ENCODE measurements around the gene LIPC.

The LIPC gene

DNA sequence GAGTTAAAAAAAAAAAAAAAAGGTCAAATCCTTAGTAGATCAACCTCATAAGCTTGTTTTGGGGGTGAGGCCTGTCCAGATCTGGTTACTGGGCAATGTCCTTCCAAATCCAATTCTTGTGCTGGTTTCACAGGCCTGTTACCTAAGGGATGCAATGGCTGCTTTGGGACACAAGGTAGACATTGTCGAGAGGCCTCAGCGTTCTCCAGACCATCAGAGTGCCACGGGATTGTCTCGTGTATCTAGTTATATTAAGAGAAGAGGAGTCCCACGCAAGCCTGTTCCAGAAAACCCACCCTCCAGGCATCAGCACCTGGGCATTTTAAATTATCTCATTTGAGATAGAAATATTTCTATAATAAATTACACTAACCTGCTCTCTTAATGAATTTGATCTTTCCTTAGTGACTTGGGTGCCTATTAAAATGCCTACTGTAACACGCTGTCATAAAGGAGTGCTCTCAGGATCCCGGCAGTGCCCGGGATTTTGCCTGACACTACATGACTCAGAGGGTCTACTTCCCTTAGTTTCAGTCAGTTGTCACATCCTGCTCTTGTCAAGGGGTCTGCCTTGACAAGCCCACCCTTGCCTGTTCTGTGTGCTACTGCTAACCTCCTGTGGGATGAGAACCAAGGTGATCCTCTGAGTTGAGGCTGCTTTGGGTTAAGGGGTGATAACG, 116.0 kb downstream of the LIPC start:
- Histone ChIP-seq H3K4me3 (ENCODE audit: low read length) (no peak overlapping the region), H3K36me3 (replicated peaks; ENCODE audit: insufficient read depth, low read length) (no peaks in the 10 kb centered on the region), H3K27ac (ENCODE audit: low read length) (no peak overlapping the region), H3K4me2 (ENCODE audit: low read depth, low read length) (no peak overlapping the region), H3K9me3 (replicated peaks; ENCODE audit: insufficient read depth, low read length) (no peaks in the 10 kb centered on the region), H3K4me1 (ENCODE audit: low read length) (no peaks in the 10 kb centered on the region), H3K79me2 (ENCODE audit: low read length) (no peaks in the 10 kb centered on the region), H4K20me1 (ENCODE audit: insufficient read depth, low read length) (no peaks in the 10 kb centered on the region), H3F3A (ENCODE audit: insufficient read depth, low read length) (no peaks in the 10 kb centered on the region), H3K27me3 (replicated peaks; ENCODE audit: insufficient read depth, low read length) (no peaks in the 10 kb centered on the region), H2AFZ (ENCODE audit: low read length) (no peak overlapping the region), H3K9ac (ENCODE audit: low read length) (no peak overlapping the region), H3K9me2 (replicated peaks; ENCODE audit: insufficient read depth, low read length) (no peaks in the 10 kb centered on the region)
- no peak for TF ChIP-seq EZH2phosphoT487 (IDR thresholded peaks at IDR 0.05; ENCODE audit: low read length)
- TF ChIP-seq, protein P1, sequence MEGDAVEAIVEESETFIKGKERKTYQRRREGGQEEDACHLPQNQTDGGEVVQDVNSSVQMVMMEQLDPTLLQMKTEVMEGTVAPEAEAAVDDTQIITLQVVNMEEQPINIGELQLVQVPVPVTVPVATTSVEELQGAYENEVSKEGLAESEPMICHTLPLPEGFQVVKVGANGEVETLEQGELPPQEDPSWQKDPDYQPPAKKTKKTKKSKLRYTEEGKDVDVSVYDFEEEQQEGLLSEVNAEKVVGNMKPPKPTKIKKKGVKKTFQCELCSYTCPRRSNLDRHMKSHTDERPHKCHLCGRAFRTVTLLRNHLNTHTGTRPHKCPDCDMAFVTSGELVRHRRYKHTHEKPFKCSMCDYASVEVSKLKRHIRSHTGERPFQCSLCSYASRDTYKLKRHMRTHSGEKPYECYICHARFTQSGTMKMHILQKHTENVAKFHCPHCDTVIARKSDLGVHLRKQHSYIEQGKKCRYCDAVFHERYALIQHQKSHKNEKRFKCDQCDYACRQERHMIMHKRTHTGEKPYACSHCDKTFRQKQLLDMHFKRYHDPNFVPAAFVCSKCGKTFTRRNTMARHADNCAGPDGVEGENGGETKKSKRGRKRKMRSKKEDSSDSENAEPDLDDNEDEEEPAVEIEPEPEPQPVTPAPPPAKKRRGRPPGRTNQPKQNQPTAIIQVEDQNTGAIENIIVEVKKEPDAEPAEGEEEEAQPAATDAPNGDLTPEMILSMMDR (IDR thresholded peaks at IDR 0.05; ENCODE audit: low read length): no peak
- TF ChIP-seq EZH2 (optimal IDR thresholded peaks at IDR 0.05; ENCODE audit: low read depth, low read length): no peak
- no peak for DNase-seq

- Histone ChIP-seq H4K20me1 (ENCODE audit: insufficient read depth, low read length) (no peaks in the 10 kb centered on the region), H3K36me3 (replicated peaks; ENCODE audit: insufficient read depth, low read length) (no peaks in the 10 kb centered on the region), H3K9ac (ENCODE audit: low read length) (no peak overlapping the region), H3K4me3 (ENCODE audit: low read length) (no peak overlapping the region), H2AFZ (ENCODE audit: low read length) (no peak overlapping the region), H3K9me2 (replicated peaks; ENCODE audit: insufficient read depth, low read length) (no peaks in the 10 kb centered on the region), H3K79me2 (ENCODE audit: low read length) (no peaks in the 10 kb centered on the region), H3K9me3 (replicated peaks; ENCODE audit: insufficient read depth, low read length) (no peaks in the 10 kb centered on the region), H3K27me3 (replicated peaks; ENCODE audit: insufficient read depth, low read length) (no peaks in the 10 kb centered on the region), H3K4me1 (ENCODE audit: low read length) (no peaks in the 10 kb centered on the region), H3K4me2 (ENCODE audit: low read depth, low read length) (no peak overlapping the region), H3K27ac (ENCODE audit: low read length) (no peak overlapping the region), H3F3A (ENCODE audit: insufficient read depth, low read length) (no peaks in the 10 kb centered on the region)
- TF ChIP-seq, protein P1 (IDR thresholded peaks at IDR 0.05; ENCODE audit: low read length): no peak
- TF ChIP-seq EZH2 (optimal IDR thresholded peaks at IDR 0.05; ENCODE audit: low read depth, low read length) (no peak), EZH2phosphoT487 (IDR thresholded peaks at IDR 0.05; ENCODE audit: low read length) (no peak)
- DNase-seq: no peak
Measured at GRCh38 chr15:58548308-58549012, 116.7 kb downstream of the LIPC start.

DNA sequence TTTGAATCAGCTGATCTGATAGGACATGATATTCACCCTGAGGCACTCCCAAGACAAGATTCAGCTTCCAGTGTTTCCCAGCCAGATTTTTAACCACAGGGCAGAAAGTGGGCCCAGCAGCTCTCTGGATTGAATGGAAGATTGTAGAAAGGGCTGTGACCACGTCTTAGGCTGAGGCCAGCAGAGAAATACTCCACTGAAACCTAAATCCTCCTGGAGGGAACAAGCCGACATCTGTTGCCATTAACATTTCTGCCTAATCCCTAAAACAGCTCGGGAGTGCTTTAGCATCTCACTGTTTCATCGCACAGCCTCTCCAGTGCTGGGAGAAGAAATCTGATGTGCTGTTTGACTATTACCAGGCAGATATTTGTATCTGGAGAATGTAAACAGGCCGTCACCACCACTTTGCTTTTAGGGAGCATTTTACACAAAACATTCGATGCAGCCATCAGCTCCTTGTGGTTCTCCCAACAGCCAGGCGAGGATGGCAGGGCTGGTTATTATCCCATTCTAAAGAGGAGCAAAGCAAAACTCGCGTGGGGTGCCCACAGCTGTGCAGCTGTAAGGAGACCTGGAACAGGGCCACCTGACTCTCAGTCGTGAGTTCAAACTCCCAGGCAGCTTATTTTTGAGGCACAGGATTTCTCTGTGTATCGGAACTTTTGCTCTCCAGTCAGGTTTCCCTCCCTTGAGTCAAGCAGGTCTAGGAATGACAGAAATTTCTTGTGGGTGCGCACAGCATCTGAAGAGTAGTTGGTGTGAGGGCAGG, 117.4 kb downstream of the LIPC start:
- Histone ChIP-seq H3K4me1 (ENCODE audit: low read length) (no peaks in the 10 kb centered on the region), H3F3A (ENCODE audit: insufficient read depth, low read length) (no peaks in the 10 kb centered on the region)

More for the DNA sequence above, 117.4 kb downstream of the LIPC start:
- Histone ChIP-seq H3K9me2 (replicated peaks; ENCODE audit: insufficient read depth, low read length) (no peaks in the 10 kb centered on the region), H3K36me3 (replicated peaks; ENCODE audit: insufficient read depth, low read length) (no peaks in the 10 kb centered on the region), H2AFZ (ENCODE audit: low read length) (no peak overlapping the region), H4K20me1 (ENCODE audit: insufficient read depth, low read length) (no peaks in the 10 kb centered on the region), H3K27ac (ENCODE audit: low read length) (no peak overlapping the region), H3K9ac (ENCODE audit: low read length) (no peak overlapping the region), H3K9me3 (replicated peaks; ENCODE audit: insufficient read depth, low read length) (no peaks in the 10 kb centered on the region), H3K4me2 (ENCODE audit: low read depth, low read length) (no peak overlapping the region), H3K27me3 (replicated peaks; ENCODE audit: insufficient read depth, low read length) (no peaks in the 10 kb centered on the region), H3K79me2 (ENCODE audit: low read length) (no peaks in the 10 kb centered on the region), H3K4me3 (ENCODE audit: low read length) (no peak overlapping the region)
- no peak for TF ChIP-seq EZH2phosphoT487 (IDR thresholded peaks at IDR 0.05; ENCODE audit: low read length)
- DNase-seq: no peak
